ENCODE measurements around the gene CCDC57. TPM values are rescaled to one million over a fixed set of nuclear protein-coding genes. Genes with fewer than 3 reads are reported as not detected.

CCDC57 gene
- total RNA-seq, 1 experiment from 2014 or later, result 31.0 TPM

GRCh38 chr17:82225368-82226029 is 12.9 kb upstream of the CCDC57 start:
- Mint-ChIP-seq H3K36me3 (ENCODE audit: insufficient read depth, unreplicated experiment) (peaks cover 15% of the 10 kb centered on the region), H3K9me3 (ENCODE audit: unreplicated experiment) (no peaks in the 10 kb centered on the region), H3K27ac (ENCODE audit: unreplicated experiment) (no peak overlapping the region), H3K4me1 (ENCODE audit: low read depth, unreplicated experiment) (no peaks in the 10 kb centered on the region), H3K4me3 (ENCODE audit: unreplicated experiment) (no peak overlapping the region), H3K27me3 (ENCODE audit: insufficient read depth, unreplicated experiment) (no peaks in the 10 kb centered on the region)
- no TSS peak for BruUV-seq (replicated peaks)
- no peak for TF ChIP-seq CTCF (IDR thresholded peaks at IDR 0.05; ENCODE audit: insufficient read depth in 1 of 2, low read depth in 1 of 2, low read length in 1 of 2, severe bottlenecking in 1 of 2, unreplicated experiment in 1 of 2)
- intact Hi-C loops (cut with micrococcal nuclease; ENCODE audit: unreplicated experiment), result no loop called here
- POLR2A ChIA-PET, result no interaction called here
- CTCF ChIA-PET, result no interaction called here
- DNase-seq, result no peak
- Histone ChIP-seq H3K9me3 (no peaks in the 10 kb centered on the region), H3K27me3 (replicated peaks; ENCODE audit: control insufficient read depth, insufficient read depth, low read length) (no peaks in the 10 kb centered on the region), H3K36me3 (ENCODE audit: control insufficient read depth, insufficient read depth, low read length) (no peaks in the 10 kb centered on the region), H3K4me1 (peaks cover 20% of the 10 kb centered on the region; the same call in 1 of the 2 replicates), H3K4me3 (ENCODE audit: low read depth, low read length) (no peak overlapping the region)

GRCh38 chr17:82224666-82225065 is 12.0 kb upstream of the CCDC57 start:
- CTCF ChIA-PET, result no interaction called here
- intact Hi-C loops (cut with micrococcal nuclease; ENCODE audit: unreplicated experiment), result no loop called here

GRCh38 chr17:82223517-82223916 is 10.9 kb upstream of the CCDC57 start:
- Histone ChIP-seq H3K36me3 (ENCODE audit: control insufficient read depth, insufficient read depth, low read length) (no peaks in the 10 kb centered on the region), H3K27me3 (replicated peaks; ENCODE audit: control insufficient read depth, insufficient read depth, low read length) (no peaks in the 10 kb centered on the region), H3K4me3 (ENCODE audit: low read depth, low read length) (no peak overlapping the region), H3K9me3 (no peaks in the 10 kb centered on the region), H3K4me1 (peaks cover 6% of the 10 kb centered on the region; the same call in 1 of the 2 replicates)
- no TSS peak for BruUV-seq (replicated peaks)
- ChIA-PET CTCF (no interaction called here), POLR2A (no interaction called here)
- H3K27me3 Mint-ChIP-seq (ENCODE audit: insufficient read depth, unreplicated experiment), result no peaks in the 10 kb centered on the region
- no peaks in the 10 kb centered on the region for H3K4me1 Mint-ChIP-seq (ENCODE audit: low read depth, unreplicated experiment)
- no peak for DNase-seq
- no peak overlapping the region for H3K4me3 Mint-ChIP-seq (ENCODE audit: unreplicated experiment)
- peaks cover 6% of the 10 kb centered on the region for H3K36me3 Mint-ChIP-seq (ENCODE audit: insufficient read depth, unreplicated experiment)
- H3K27ac Mint-ChIP-seq (ENCODE audit: unreplicated experiment), result no peak overlapping the region
- TF ChIP-seq CTCF (IDR thresholded peaks at IDR 0.05; ENCODE audit: insufficient read depth in 1 of 2, low read depth in 1 of 2, low read length in 1 of 2, severe bottlenecking in 1 of 2, unreplicated experiment in 1 of 2), result no peak
- H3K9me3 Mint-ChIP-seq (ENCODE audit: unreplicated experiment), result no peaks in the 10 kb centered on the region
- intact Hi-C loops (cut with micrococcal nuclease; ENCODE audit: unreplicated experiment), result no loop called here

More at GRCh38 chr17:82224666-82225065, 12.0 kb upstream of the CCDC57 start:
- TF ChIP-seq CTCF (IDR thresholded peaks at IDR 0.05; ENCODE audit: insufficient read depth in 1 of 2, low read depth in 1 of 2, low read length in 1 of 2, severe bottlenecking in 1 of 2, unreplicated experiment in 1 of 2), result no peak
- no peak overlapping the region for H3K4me3 ChIP-seq (ENCODE audit: low read depth, low read length)
- H3K27me3 Mint-ChIP-seq (ENCODE audit: insufficient read depth, unreplicated experiment), result no peaks in the 10 kb centered on the region
- no peak for DNase-seq
- H3K4me1 ChIP-seq, result peaks cover 12% of the 10 kb centered on the region; the same call in 1 of the 2 replicates
- H3K36me3 ChIP-seq (ENCODE audit: control insufficient read depth, insufficient read depth, low read length), result no peaks in the 10 kb centered on the region
- H3K9me3 ChIP-seq, result no peaks in the 10 kb centered on the region
- POLR2A ChIA-PET, result no interaction called here
- peaks cover 9% of the 10 kb centered on the region for H3K36me3 Mint-ChIP-seq (ENCODE audit: insufficient read depth, unreplicated experiment)
- H3K27ac Mint-ChIP-seq (ENCODE audit: unreplicated experiment), result no peak overlapping the region
- H3K9me3 Mint-ChIP-seq (ENCODE audit: unreplicated experiment), result no peaks in the 10 kb centered on the region
- H3K4me1 Mint-ChIP-seq (ENCODE audit: low read depth, unreplicated experiment), result no peaks in the 10 kb centered on the region
- no TSS peak for BruUV-seq (replicated peaks)
- H3K27me3 ChIP-seq (replicated peaks; ENCODE audit: control insufficient read depth, insufficient read depth, low read length), result no peaks in the 10 kb centered on the region
- no peak overlapping the region for H3K4me3 Mint-ChIP-seq (ENCODE audit: unreplicated experiment)
